H1 (cell line): ENCODE data around the gene GABRB2. TPM values are rescaled to one million over a fixed set of nuclear protein-coding genes. Genes with fewer than 3 reads are reported as not detected.

Experiments used
- CTBP2 ChIP-seq: IDR thresholded peaks from 2 replicates; pipeline ENCODE4 v1.7.0; 2011; ENCODE audit warnings: borderline replicate concordance, mild to moderate bottlenecking, moderate library complexity, mixed read lengths, low read length; ENCODE audit not compliant: insufficient read depth, insufficient read length
- HDAC2 ChIP-seq, 2 experiments: fragments of 300-600 bp in 1 of 2; sonication (generic) in 1 of 2; IDR thresholded peaks; 2 replicates each; pipeline ENCODE4 v1.6.1; 2011 to 2012; ENCODE audit warnings: low read depth in 2 of 2, low read length in 2 of 2, mild to moderate bottlenecking in 2 of 2, moderate library complexity in 2 of 2, borderline replicate concordance in 1 of 2, inconsistent platforms in 1 of 2
- POU5F1 ChIP-seq: IDR thresholded peaks from 2 replicates; pipeline ENCODE4 v1.6.1; 2011; ENCODE audit warnings: low read depth, mild to moderate bottlenecking, low read length, moderate library complexity
- polyA plus RNA-seq, 7 experiments: library from polyadenylated mRNA; depleted of rRNA in 3 of 7; stranded (reverse) in 5 of 7; unstranded in 2 of 7; fragments of >200 nt in 5 of 7; fragments of 200-250 nt in 2 of 7; gene quantifications; 1 replicate in 5 of 7; 2 replicates in 1 of 7; 4 replicates in 1 of 7; pipeline versions ENCODE4 v1.2.1 to v1.2.3, GENCODE V29; 2011 to 2013; ENCODE audit warnings: missing spikeins in 2 of 7, mixed read lengths in 2 of 7
- total RNA-seq: library from RNA; stranded (reverse); fragmentation: NEBNext Ultra II Directional; extraction: Animal tissue kit (Norgen Biotek cat#: 25700); gene quantifications from 2 replicates; pipeline ENCODE4 v1.2.1, GENCODE V29; 2021

The GABRB2 gene
- total and polyA plus RNA-seq, 2 of the 8 experiments (the other 6 are each of a cell fraction or from before 2014, with no cell fraction given), result 0.54 to 1.9 TPM

GRCh38 chr5:161295721-161296250, 250.7 kb downstream of the GABRB2 start (continued):
- no peak for TF ChIP-seq HDAC2 (IDR thresholded peaks at IDR 0.05; ENCODE audit: borderline replicate concordance in 1 of 2, low read depth in 2 of 2, low read length in 2 of 2)
- TF ChIP-seq CTBP2, result no peak
- TF ChIP-seq POU5F1, result no peak
- TF ChIP-seq, all 59 proteins: peak for 0
